WTC11 (cell line): Measurements from ENCODE around the gene SNX21. TPM values are rescaled to one million over a fixed set of nuclear protein-coding genes. Genes with fewer than 3 reads are reported as not detected.

Experiments used
- ATAC-seq: fragments of 200-7000 bp; cut with Tn5 transposase; 2 replicates; pipeline ENCODE4 v1.10.0; 2021; ENCODE audit warnings: mild to moderate bottlenecking, moderate library complexity
- CTCF ChIA-PET: fragments of 300-600 bp; sonication (Branson Sonifier 250); formaldehyde crosslinking; loops from one replicate; lab custom pipeline; 2021; ENCODE audit warnings: antibody characterized with exemption; lab: Charles Lee
- POLR2A ChIA-PET: fragments of 350-600 bp; sonication (Branson Sonifier 250); formaldehyde crosslinking; loops from one replicate; lab custom pipeline; 2021; ENCODE audit warnings: antibody characterized with exemption; lab: Charles Lee
- DNase-seq: peaks from one replicate; pipeline ENCODE4 v3.0.0; 2021; ENCODE audit warnings: low spot score
- H3K27ac Mint-ChIP-seq: 2 replicates; pipeline ENCODE4 v1.8.0; 2021; ENCODE audit warnings: mixed read lengths
- H3K27me3 Mint-ChIP-seq: 2 replicates; pipeline ENCODE4 v1.8.0; 2021; ENCODE audit warnings: low read depth, mild to moderate bottlenecking, moderate library complexity, mixed read lengths
- H3K36me3 Mint-ChIP-seq: 2 replicates; pipeline ENCODE4 v1.8.0; 2021; ENCODE audit warnings: mixed read lengths
- H3K4me1 Mint-ChIP-seq: 2 replicates; pipeline ENCODE4 v1.8.0; 2022; ENCODE audit warnings: mixed read lengths
- H3K4me3 Mint-ChIP-seq: 2 replicates; pipeline ENCODE4 v1.8.0; 2021; ENCODE audit warnings: mild to moderate bottlenecking, moderate library complexity, mixed read lengths
- H3K9me3 Mint-ChIP-seq: 2 replicates; pipeline ENCODE4 v1.8.0; 2021; ENCODE audit warnings: mixed read lengths
- AFF4 ChIP-seq: sonication (generic); formaldehyde crosslinking; IDR thresholded peaks from 2 replicates; pipeline ENCODE4 v1.8.1; 2023; ENCODE audit warnings: mild to moderate bottlenecking, missing genetic modification reagents, borderline replicate concordance
- AR ChIP-seq: fragments of 250-450 bp; sonication (Bioruptor Pico); IDR thresholded peaks from 2 replicates; pipeline ENCODE4 v1.9.0; 2021; ENCODE audit warnings: mild to moderate bottlenecking
- EMX1 ChIP-seq: fragments of 250-450 bp; sonication (Bioruptor Pico); IDR thresholded peaks from 2 replicates; pipeline ENCODE4 v1.8.0; 2021; ENCODE audit warnings: mild to moderate bottlenecking
- FOXJ3 ChIP-seq: sonication (generic); formaldehyde crosslinking; IDR thresholded peaks from 2 replicates; pipeline ENCODE4 v1.9.0; 2021; ENCODE audit warnings: missing genetic modification reagents, mild to moderate bottlenecking, borderline replicate concordance
- IRF1 ChIP-seq: sonication (generic); formaldehyde crosslinking; IDR thresholded peaks from 2 replicates; pipeline ENCODE4 v1.8.0; 2023; ENCODE audit warnings: missing genetic modification reagents
- JAZF1 ChIP-seq: fragments of 250-450 bp; sonication (Bioruptor Pico); IDR thresholded peaks from 2 replicates; pipeline ENCODE4 v1.9.0; 2021; ENCODE audit warnings: moderate library complexity, mild to moderate bottlenecking, inconsistent platforms
- JUN ChIP-seq: sonication (generic); formaldehyde crosslinking; IDR thresholded peaks from 2 replicates; pipeline ENCODE4 v1.8.0; 2023; ENCODE audit warnings: mild to moderate bottlenecking, missing genetic modification reagents
- MAX ChIP-seq: sonication (generic); formaldehyde crosslinking; IDR thresholded peaks from 2 replicates; pipeline ENCODE4 v1.8.0; 2022; ENCODE audit warnings: mild to moderate bottlenecking, missing genetic modification reagents
- NFE2L1 ChIP-seq: sonication (generic); formaldehyde crosslinking; IDR thresholded peaks from 2 replicates; pipeline ENCODE4 v1.8.1; 2023; ENCODE audit warnings: missing genetic modification reagents
- SOX15 ChIP-seq: fragments of 250-450 bp; sonication (Bioruptor Pico); IDR thresholded peaks from 2 replicates; pipeline ENCODE4 v1.9.0; 2021; ENCODE audit warnings: mild to moderate bottlenecking
- ZNF138 ChIP-seq: sonication (generic); formaldehyde crosslinking; conservative IDR thresholded peaks from 2 replicates; pipeline ENCODE4 v1.8.1; 2022; ENCODE audit warnings: mild to moderate bottlenecking, moderate library complexity, missing genetic modification reagents
- ZNF423 ChIP-seq: fragments of 250-450 bp; sonication (Bioruptor Pico); IDR thresholded peaks from 2 replicates; pipeline ENCODE4 v2.1.2; 2022; ENCODE audit warnings: mild to moderate bottlenecking, moderate library complexity
- ZNF532 ChIP-seq: fragments of 250-450 bp; sonication (Bioruptor Pico); IDR thresholded peaks from 2 replicates; pipeline ENCODE4 v1.9.0; 2021; ENCODE audit warnings: mild to moderate bottlenecking, borderline replicate concordance
- total RNA-seq: library from RNA; stranded (reverse); gene quantifications from 3 replicates; pipeline ENCODE4 v1.2.3, GENCODE V29; 2021

SNX21 gene
- total RNA-seq, 1 experiment from 2014 or later: 17.9 TPM

GRCh38 chr20:45883100-45883469, 49.5 kb downstream of the SNX21 start (continued):
- TF ChIP-seq AFF4 (CRISPR knock-in tag) (no peak), SOX15 (CRISPR knock-in tag) (no peak), JUN (CRISPR knock-in tag) (no peak), ZNF532 (CRISPR knock-in tag) (no peak)

- peaks cover 11% of the 10 kb centered on the region; the same call in 1 of the 2 replicates for H3K4me1 Mint-ChIP-seq
- H3K36me3 Mint-ChIP-seq: peaks cover 23% of the 10 kb centered on the region
Measured at GRCh38 chr20:45886590-45887345, 53.2 kb downstream of the SNX21 start.

More at GRCh38 chr20:45886590-45887345, 53.2 kb downstream of the SNX21 start:
- no peak for DNase-seq
- H3K27me3 Mint-ChIP-seq: no peaks in the 10 kb centered on the region; the same call in 1 of the 2 replicates
- POLR2A ChIA-PET: no interaction called here
- TF ChIP-seq AR: no peak
- no peak for TF ChIP-seq AFF4 (CRISPR knock-in tag)
- TF ChIP-seq FOXJ3 (CRISPR knock-in tag): no peak
- no peak for TF ChIP-seq MAX (CRISPR knock-in tag)
- TF ChIP-seq JAZF1 (CRISPR knock-in tag): no peak
- TF ChIP-seq NFE2L1 (CRISPR knock-in tag): no peak
- no peak for TF ChIP-seq ZNF423 (CRISPR knock-in tag)
- TF ChIP-seq ZNF138 (CRISPR knock-in tag): no peak
- no peak for TF ChIP-seq EMX1 (CRISPR knock-in tag)
- TF ChIP-seq IRF1: no peak
- TF ChIP-seq, all 79 proteins: peak for 0
- no peak for ATAC-seq
- CTCF ChIA-PET: no interaction called here
- no peak overlapping the region for H3K4me3 Mint-ChIP-seq
- no peak overlapping the region for H3K27ac Mint-ChIP-seq
- H3K9me3 Mint-ChIP-seq: no peaks in the 10 kb centered on the region
